NOMO-1 (cell line): ENCODE measurements around the gene CENPH.
"Not testable (repeated sequence)": the region's sequence is repeated elsewhere in the genome, so short reads cannot be mapped to it uniquely, and the experiment has no call there.

ENCODE experiments used
- DNase-seq, 2 experiments: peaks; one replicate each; lab custom pipeline; 2025; ENCODE audit not compliant: unreplicated experiment in 2 of 2; lab: John Stamatoyannopoulos, UW

Gene CENPH

GRCh38 chr5:69189162-69190086, at the start of gene CENPH:
TSS of gene CENPH (plus strand) at chr5:69189583. CDS start at chr5:69189635, 52 bp downstream.
- DNase-seq, result peak; percentile 87 to 88

- not testable (repeated sequence) for DNase-seq
Measured at GRCh38 chr5:69140239-69140638, 49.1 kb upstream of the CENPH start.

- no peak for DNase-seq
Measured at GRCh38 chr5:69140827-69141226, 48.6 kb upstream of the CENPH start.

DNA sequence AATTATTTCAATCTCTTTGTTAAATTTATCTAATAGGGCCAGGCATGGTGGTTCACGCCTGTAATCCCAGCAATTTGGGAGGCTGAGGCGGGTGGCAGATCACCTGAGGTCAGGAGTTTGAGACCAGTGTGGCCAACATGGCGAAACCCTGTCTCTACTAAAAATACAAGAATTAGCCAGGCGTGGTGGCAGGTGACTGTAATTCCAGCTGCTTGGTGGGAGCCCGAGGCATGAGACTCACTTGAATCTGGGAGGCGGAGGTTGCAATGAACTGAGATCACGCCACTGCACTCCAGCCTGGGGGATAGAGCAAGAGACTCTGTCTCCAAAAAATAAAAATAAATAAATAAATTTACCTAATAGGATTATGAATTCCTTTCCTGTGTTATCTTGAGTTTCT, 40.8 kb upstream of the CENPH start:
- DNase-seq, result not testable (repeated sequence)

- DNase-seq, result no peak
Measured at GRCh38 chr5:69148981-69149675, 40.3 kb upstream of the CENPH start.

DNA sequence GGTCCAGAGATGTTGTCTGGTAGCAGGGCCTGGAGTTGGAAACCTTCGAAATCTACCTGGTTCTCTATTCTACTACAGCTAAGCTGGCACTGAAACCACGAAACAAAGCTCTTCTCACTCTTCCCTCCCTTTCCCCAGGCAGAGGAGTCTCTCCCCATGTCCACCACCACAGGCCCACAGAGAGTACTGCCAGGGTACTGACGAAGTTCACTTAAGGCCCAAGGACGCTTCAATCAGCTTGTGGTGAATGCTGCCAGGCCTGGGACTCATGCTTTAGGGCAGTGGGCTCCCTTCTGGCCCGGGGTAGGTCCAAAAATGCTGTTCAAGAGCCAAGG, 39.7 kb upstream of the CENPH start:
- no peak for DNase-seq

DNA sequence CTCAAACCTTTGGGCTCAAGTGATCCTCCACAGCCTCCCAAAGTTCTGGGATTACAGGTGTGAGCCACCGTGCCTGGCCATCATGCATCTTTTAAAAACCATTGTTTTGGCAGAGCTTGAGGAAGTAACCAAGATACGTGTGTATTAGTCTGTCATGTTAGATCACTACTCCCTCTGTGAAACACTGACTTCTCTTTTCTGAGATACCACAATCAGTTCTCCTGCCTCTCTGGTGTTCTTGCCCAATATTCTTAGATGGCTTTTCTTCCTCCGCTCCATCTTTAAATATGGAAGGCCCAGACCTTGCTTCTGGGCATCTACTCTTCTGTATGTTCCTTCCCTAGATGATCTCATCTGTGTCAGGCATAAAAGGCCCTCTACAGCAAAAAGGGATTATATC, 36.7 kb upstream of the CENPH start:
- DNase-seq, result peak; percentile 41 to 88

DNA sequence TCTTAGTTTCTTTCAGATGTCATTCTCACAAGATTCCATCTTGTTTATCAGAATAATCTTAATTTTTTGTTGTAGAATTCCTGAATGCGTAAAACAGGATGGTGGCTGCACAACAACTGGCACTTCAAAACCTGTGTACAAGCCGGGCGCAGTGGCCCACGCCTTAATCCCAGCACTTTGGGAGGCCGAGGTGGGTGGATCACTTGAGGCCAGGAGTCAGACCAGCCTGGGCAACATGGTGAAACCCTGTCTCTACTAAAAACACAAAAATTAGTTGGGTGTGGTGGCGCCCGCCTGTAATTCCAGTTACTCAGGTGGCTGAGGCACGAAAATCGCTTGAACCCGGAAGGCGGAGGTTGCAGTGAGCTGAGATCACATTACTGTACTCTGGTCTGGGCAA, 32.9 kb upstream of the CENPH start:
- no peak for DNase-seq

- DNase-seq, result no peak
Measured at GRCh38 chr5:69158039-69158438, 31.3 kb upstream of the CENPH start.

- no peak for DNase-seq
Measured at GRCh38 chr5:69160651-69161050, 28.7 kb upstream of the CENPH start.

DNA sequence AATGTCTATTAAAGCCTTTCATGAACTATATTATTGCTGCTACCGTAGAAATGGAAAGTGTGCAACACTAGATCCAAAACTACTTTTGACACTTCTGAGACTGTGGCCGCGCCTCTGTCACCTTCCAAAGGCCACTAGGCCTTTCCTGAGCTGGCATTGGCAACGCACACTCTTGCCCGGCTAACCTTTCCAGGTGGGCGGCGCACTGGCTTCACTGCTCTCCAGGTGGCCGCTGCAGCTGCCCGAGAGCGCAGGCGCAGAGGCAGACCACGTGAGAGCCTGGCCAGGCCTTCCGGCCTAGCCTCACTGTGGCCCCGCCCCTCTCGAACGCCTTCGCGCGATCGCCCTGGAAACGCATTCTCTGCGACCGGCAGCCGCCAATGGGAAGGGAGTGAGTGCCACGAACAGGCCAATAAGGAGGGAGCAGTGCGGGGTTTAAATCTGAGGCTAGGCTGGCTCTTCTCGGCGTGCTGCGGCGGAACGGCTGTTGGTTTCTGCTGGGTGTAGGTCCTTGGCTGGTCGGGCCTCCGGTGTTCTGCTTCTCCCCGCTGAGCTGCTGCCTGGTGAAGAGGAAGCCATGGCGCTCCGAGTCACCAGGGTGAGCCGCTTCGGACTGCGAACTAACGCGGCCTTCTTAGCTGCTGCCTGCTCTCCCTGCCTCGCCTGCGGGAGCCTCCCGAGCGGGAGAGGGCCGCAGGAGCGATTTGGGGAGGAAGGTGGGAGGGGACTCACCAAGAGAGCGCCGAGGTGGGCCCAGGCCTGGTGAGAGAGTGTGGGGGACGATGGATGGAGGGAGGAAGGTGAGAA, 22.5 kb upstream of the CENPH start, which contains the start of gene CCNB1:
CCNB1 (plus strand) TSS at position 465 of the 807 bp plus-strand sequence; CDS start at position 578, 113 bp downstream.
- peak; percentile 99 for DNase-seq

DNA sequence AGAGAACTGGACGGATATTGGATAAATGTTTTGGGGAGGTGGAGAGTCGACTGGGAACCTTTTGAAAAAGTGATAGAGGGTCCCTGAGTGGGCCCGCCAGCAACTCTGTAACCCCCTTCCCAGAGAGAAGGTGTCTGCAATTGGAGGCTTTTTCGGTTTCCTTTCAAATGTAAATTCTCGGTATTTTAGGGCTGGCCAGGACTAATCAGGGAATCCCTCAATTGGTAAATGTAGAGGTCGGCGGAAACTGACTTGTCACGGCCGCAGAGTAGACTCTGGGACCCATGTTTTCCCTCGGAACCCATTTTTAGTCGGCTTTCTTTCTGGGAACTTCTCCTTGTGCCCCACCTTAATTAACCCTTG, 21.9 kb upstream of the CENPH start:
- DNase-seq, result no peak

GRCh38 chr5:69167929-69168328, 21.5 kb upstream of the CENPH start:
- DNase-seq, result peak in 1 of 2 experiments; percentile 3

GRCh38 chr5:69170495-69170894, 18.9 kb upstream of the CENPH start:
- no peak for DNase-seq

GRCh38 chr5:69170969-69171368, 18.4 kb upstream of the CENPH start:
- DNase-seq, result no peak

- DNase-seq, result not testable (repeated sequence)
Measured at GRCh38 chr5:69181659-69182293, 7.6 kb upstream of the CENPH start.

- no peak for DNase-seq
Measured at GRCh38 chr5:69184621-69185020, 4.8 kb upstream of the CENPH start.

- no peak for DNase-seq
Measured at GRCh38 chr5:69187342-69187741, 2.0 kb upstream of the CENPH start.

DNA sequence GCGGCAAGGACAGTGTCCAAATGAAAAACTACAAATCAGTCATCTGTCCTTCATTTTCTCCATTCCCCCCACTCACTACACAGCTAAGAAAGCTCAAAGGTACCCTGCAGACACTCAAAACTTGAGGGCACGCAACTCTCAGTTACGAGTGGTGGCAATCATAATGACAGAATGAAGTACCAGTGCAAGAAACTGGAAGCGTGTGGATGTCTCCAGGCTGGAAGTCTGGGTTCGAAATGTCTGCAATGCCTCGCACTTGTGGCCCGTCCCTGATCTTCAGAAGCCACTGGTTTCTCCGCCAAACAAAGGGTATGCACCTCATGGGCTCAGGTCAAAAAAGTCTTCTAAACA, 597 bp upstream of the CENPH start:
- DNase-seq, result no peak

DNA sequence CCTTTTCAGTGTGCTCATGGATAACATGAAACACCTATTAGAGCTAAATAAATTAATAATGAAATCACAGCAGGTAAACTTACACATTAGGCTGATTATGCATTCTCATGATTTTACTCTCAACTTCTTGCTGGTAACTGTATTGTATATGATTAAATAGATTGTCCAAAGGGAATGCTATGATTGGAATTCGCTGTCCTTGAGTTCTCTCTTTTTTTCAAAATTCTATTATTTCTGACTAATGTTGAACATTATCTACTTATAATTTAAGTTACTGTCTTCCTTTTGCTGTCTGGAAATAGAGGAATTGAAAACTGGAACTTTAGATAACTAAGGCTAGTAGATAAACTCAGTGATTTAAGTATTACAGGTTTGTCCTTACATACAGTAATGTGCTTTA, 13.1 kb downstream of the CENPH start:
- DNase-seq, result no peak
